HFF-Myc (cell line): Measurements from ENCODE around the gene ULK4.

Experiments used
- DNase-seq: peaks from one replicate; pipeline ENCODE4 v3.0.0-alpha.2; 2011; ENCODE audit warnings: low read depth; ENCODE audit errors: extremely low read depth
- H3K4me3 ChIP-seq: replicated peaks from 2 replicates; pipeline ENCODE4 v1.5.1; 2011; ENCODE audit warnings: low read depth, mild to moderate bottlenecking, control low read depth, low read length
- CTCF ChIP-seq: IDR thresholded peaks from 2 replicates; pipeline ENCODE4 v1.5.1; 2012; ENCODE audit warnings: mild to moderate bottlenecking, low read depth, low read length, control low read depth; ENCODE audit errors: missing control alignments

Gene ULK4

GRCh38 chr3:41317298-41317697 lies 644.6 kb downstream of the ULK4 start:
- DNase-seq: no peak
- TF ChIP-seq CTCF: no peak
- H3K4me3 ChIP-seq: no peak overlapping the region

DNA sequence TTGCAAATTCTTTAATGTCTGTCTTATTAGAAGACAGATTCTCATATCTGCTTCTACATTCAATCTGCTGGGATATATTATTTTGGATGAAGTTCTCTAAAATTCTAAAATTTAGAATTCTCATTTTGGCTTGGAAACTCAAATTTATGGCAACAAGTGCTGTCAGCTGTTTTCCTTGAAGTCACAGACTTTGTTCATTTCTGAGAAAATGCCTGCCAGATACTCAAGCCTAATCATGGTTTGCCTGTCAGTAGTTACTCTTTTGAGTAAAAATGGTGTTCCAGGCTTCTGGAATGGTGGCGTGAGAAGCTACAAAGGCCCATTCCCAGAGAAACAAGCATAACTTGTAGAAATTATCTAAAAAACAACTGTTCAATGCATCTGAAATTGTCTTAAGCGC lies 646.8 kb downstream of the ULK4 start:
- H3K4me3 ChIP-seq: no peak overlapping the region
- DNase-seq: no peak
- no peak for TF ChIP-seq CTCF

DNA sequence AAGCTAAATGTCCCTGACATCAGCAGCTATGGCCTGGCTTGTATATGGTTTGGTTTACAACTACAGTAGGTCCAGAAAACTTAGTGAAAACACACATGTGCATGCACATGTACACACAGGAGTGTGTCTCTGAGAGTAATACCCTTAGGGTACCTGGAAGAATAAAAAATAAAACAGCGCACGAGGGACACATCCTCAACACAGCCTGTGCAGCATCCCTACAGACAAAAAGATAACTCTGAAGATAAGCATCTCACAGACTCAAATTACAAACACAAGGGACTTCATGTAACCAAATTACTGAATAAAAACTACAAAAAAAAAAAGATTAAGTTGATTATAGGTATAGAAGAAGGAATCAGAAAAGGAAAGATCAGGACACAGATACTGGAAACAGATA lies 653.8 kb downstream of the ULK4 start:
- DNase-seq: no peak
- TF ChIP-seq CTCF: no peak
- H3K4me3 ChIP-seq: no peak overlapping the region

- no peak for DNase-seq
- no peak overlapping the region for H3K4me3 ChIP-seq
- no peak for TF ChIP-seq CTCF
Observed at GRCh38 chr3:41307065-41307464, 654.8 kb downstream of the ULK4 start.

GRCh38 chr3:41304593-41304992 lies 657.3 kb downstream of the ULK4 start:
- DNase-seq: no peak
- H3K4me3 ChIP-seq: no peak overlapping the region
- TF ChIP-seq CTCF: no peak

- no peak for TF ChIP-seq CTCF
- no peak for DNase-seq
- H3K4me3 ChIP-seq: no peak overlapping the region
Observed at GRCh38 chr3:41302295-41302694, 659.6 kb downstream of the ULK4 start.

DNA sequence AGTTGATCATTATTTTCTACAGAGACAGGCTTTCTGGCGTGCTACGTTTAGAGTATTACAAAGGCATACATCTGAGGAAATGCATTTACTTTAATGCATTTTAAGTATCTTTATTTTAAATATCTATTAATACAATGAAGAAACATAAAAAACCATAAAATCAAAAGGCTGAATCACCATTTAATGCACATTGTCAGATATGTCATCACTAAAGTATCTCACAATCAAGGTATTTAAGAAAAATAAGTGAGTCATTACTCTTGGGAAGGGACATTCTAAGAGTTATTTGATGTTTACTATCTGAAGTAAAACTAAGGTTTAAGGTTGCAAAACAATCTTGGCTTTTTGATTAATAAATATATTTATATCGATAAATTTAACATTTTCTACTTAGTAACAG lies 660.4 kb downstream of the ULK4 start:
- no peak for DNase-seq
- H3K4me3 ChIP-seq: no peak overlapping the region
- no peak for TF ChIP-seq CTCF
